GM12878 (cell line): ENCODE results near the gene AMBRA1. TPM values are rescaled to one million over a fixed set of nuclear protein-coding genes. Genes with fewer than 3 reads are reported as not detected.

ENCODE experiments used
- ATF3 ChIP-seq: IDR thresholded peaks from 2 replicates; pipeline ENCODE4 v1.6.1; 2011; ENCODE audit warnings: low read depth, mild to moderate bottlenecking, low read length, moderate library complexity, borderline replicate concordance; ENCODE audit errors: extremely low read depth
- BRCA1 ChIP-seq: IDR thresholded peaks from 2 replicates; pipeline ENCODE4 v1.6.1; 2011; ENCODE audit warnings: low read depth, low read length, improper control_type of control experiment
- CBX5 ChIP-seq: sonication (generic); IDR thresholded peaks from 2 replicates; pipeline ENCODE4 v1.6.1; 2016; ENCODE audit warnings: low read depth, moderate library complexity, mild to moderate bottlenecking, inconsistent platforms
- ESRRA ChIP-seq: IDR thresholded peaks from 2 replicates; pipeline ENCODE4 v1.6.1; 2012; ENCODE audit warnings: mild to moderate bottlenecking, low read length, improper control_type of control experiment
- EZH2 ChIP-seq: IDR thresholded peaks from 2 replicates; pipeline ENCODE4 v1.6.1; 2012; ENCODE audit warnings: low read depth, mild to moderate bottlenecking, control low read depth, inconsistent platforms, low read length, borderline replicate concordance; ENCODE audit not compliant: control insufficient read depth
- FOXK2 ChIP-seq: fragments of 450-650 bp; IDR thresholded peaks from 2 replicates; pipeline ENCODE4 v1.6.1; 2017; ENCODE audit warnings: mild to moderate bottlenecking, moderate library complexity
- HSF1 ChIP-seq: fragments of 150-350 bp; IDR thresholded peaks from 2 replicates; pipeline ENCODE4 v1.6.1; 2014; ENCODE audit warnings: mild to moderate bottlenecking, low read depth, low read length
- KDM1A ChIP-seq: fragments of 200-600 bp; sonication (generic); IDR thresholded peaks from 2 replicates; pipeline ENCODE4 v1.6.1; 2016; ENCODE audit warnings: borderline replicate concordance
- MTA3 ChIP-seq: IDR thresholded peaks from 2 replicates; pipeline ENCODE4 v1.6.1; 2012; ENCODE audit warnings: low read length, inconsistent platforms, borderline replicate concordance
- NR2C1 ChIP-seq: fragments of 450-650 bp; IDR thresholded peaks from 2 replicates; pipeline ENCODE4 v1.6.1; 2017; ENCODE audit warnings: antibody characterized with exemption, mild to moderate bottlenecking, moderate library complexity
- NR2C2 ChIP-seq: IDR thresholded peaks from 2 replicates; pipeline ENCODE4 v1.6.1; 2011; ENCODE audit warnings: borderline replicate concordance, low read depth; ENCODE audit not compliant: control insufficient read depth, insufficient read length
- NRF1 ChIP-seq: conservative IDR thresholded peaks from 2 replicates; pipeline ENCODE4 v1.6.1; 2011; ENCODE audit warnings: mild to moderate bottlenecking, low read depth, low read length, improper control_type of control experiment
- PML ChIP-seq: IDR thresholded peaks from 2 replicates; pipeline ENCODE4 v1.6.1; 2012; ENCODE audit warnings: low read length, inconsistent platforms
- RB1 ChIP-seq: fragments of 450-650 bp; formaldehyde crosslinking; IDR thresholded peaks from 2 replicates; pipeline ENCODE4 v1.6.1; 2017; ENCODE audit warnings: mild to moderate bottlenecking, borderline replicate concordance
- RBBP5 ChIP-seq: fragments of 200-600 bp; sonication (generic); conservative IDR thresholded peaks from 2 replicates; pipeline ENCODE4 v1.6.1; 2016
- RFX5 ChIP-seq: IDR thresholded peaks from 2 replicates; pipeline ENCODE4 v1.6.1; 2011; ENCODE audit warnings: low read depth, low read length, improper control_type of control experiment
- SIX5 ChIP-seq: IDR thresholded peaks from 2 replicates; pipeline ENCODE4 v1.6.1; 2011; ENCODE audit warnings: mild to moderate bottlenecking, low read depth, low read length, moderate library complexity; ENCODE audit not compliant: severe bottlenecking
- SMARCA5 ChIP-seq: fragments of 450-650 bp; IDR thresholded peaks from 2 replicates; pipeline ENCODE4 v1.6.1; 2017; ENCODE audit warnings: mild to moderate bottlenecking
- SUZ12 ChIP-seq: fragments of 200-600 bp; sonication (generic); IDR thresholded peaks from one replicate; pipeline ENCODE4 v1.6.1; 2018; ENCODE audit warnings: antibody characterized with exemption, mild to moderate bottlenecking; ENCODE audit not compliant: unreplicated experiment
- ZBTB4 ChIP-seq: fragments of 450-650 bp; formaldehyde crosslinking; IDR thresholded peaks from 2 replicates; pipeline ENCODE4 v1.4.0; 2022; ENCODE audit warnings: mild to moderate bottlenecking, moderate library complexity
- ZBTB40 ChIP-seq: fragments of 450-650 bp; IDR thresholded peaks from 2 replicates; pipeline ENCODE4 v1.6.1; 2016; ENCODE audit warnings: mild to moderate bottlenecking, moderate library complexity, borderline replicate concordance
- ZSCAN29 ChIP-seq: fragments of 450-650 bp; IDR thresholded peaks from 2 replicates; pipeline ENCODE4 v1.6.1; 2017; ENCODE audit warnings: mild to moderate bottlenecking, moderate library complexity
- polyA plus RNA-seq, 11 experiments: library from polyadenylated mRNA; depleted of rRNA in 4 of 11; unstranded in 6 of 11; stranded (reverse) in 5 of 11; fragments of >200 nt; fragmentation: Nextera tagmentation in 4 of 11; fragmentation: Illumina TruSeq in 1 of 11; extraction: Ambion mirVana in 4 of 11; extraction: Trizol in 1 of 11; gene quantifications; 1 replicate in 1 of 11; 2 replicates in 10 of 11; pipeline versions ENCODE4 v1.2.1 to v1.2.3, GENCODE V29; 2011 to 2016; ENCODE audit warnings: inconsistent platforms in 2 of 11, missing spikeins in 2 of 11, low read depth in 1 of 11
- total RNA-seq, 4 experiments: library from RNA; depleted of rRNA in 3 of 4; stranded (reverse); fragments of >200 nt in 3 of 4; fragmentation: Illumina TruSeq in 1 of 4; extraction: Trizol in 1 of 4; gene quantifications; 2 replicates each; pipeline versions ENCODE4 v1.2.1 to v1.2.3, GENCODE V29; 2013 to 2021

AMBRA1 gene
- total and polyA plus RNA-seq, 10 of the 15 experiments (the other 5 are each of a cell fraction or from before 2014, with no cell fraction given): 0.57 to 34.3 (median 13.7) TPM

- TF ChIP-seq NRF1 (no peak), NR2C1 (no peak), KDM1A (no peak), FOXK2 (no peak), HSF1 (no peak), ATF3 (no peak), SMARCA5 (no peak), BRCA1 (no peak), CBX5 (no peak), ESRRA (no peak), ZSCAN29 (no peak), ZBTB4 (CRISPR knock-in tag) (peak; percentile 22; the same call in 1 of the 2 replicates), NR2C2 (no peak), RFX5 (no peak), RB1 (no peak), MTA3 (no peak), PML (no peak), SIX5 (no peak), RBBP5 (no peak), EZH2 (no peak), ZBTB40 (no peak), SUZ12 (no peak)
Measured at GRCh38 chr11:46361283-46362155, 232.3 kb downstream of the AMBRA1 start (continued).
